Activated naive CD4-positive, alpha-beta T cell treated with anti-CD3 and anti-CD28 coated beads, Interleukin-2, amount 50 U/mL, for 24 hours (primary cell): ENCODE results near the gene CCDC157.

Experiments used
- H3K27ac Mint-ChIP-seq: one replicate; pipeline ENCODE4 v1.8.0; 2021; ENCODE audit warnings: mild to moderate bottlenecking, mixed read lengths
- H3K27me3 Mint-ChIP-seq: one replicate; pipeline ENCODE4 v1.8.0; 2021; ENCODE audit warnings: mixed read lengths
- H3K36me3 Mint-ChIP-seq: one replicate; pipeline ENCODE4 v1.8.0; 2021; ENCODE audit warnings: mixed read lengths
- H3K4me1 Mint-ChIP-seq: one replicate; pipeline ENCODE4 v1.8.0; 2021; ENCODE audit warnings: mixed read lengths
- H3K4me3 Mint-ChIP-seq: one replicate; pipeline ENCODE4 v1.8.0; 2021; ENCODE audit warnings: mild to moderate bottlenecking, mixed read lengths
- H3K9me3 Mint-ChIP-seq: one replicate; pipeline ENCODE4 v1.8.0; 2021; ENCODE audit warnings: mixed read lengths

Gene CCDC157

DNA sequence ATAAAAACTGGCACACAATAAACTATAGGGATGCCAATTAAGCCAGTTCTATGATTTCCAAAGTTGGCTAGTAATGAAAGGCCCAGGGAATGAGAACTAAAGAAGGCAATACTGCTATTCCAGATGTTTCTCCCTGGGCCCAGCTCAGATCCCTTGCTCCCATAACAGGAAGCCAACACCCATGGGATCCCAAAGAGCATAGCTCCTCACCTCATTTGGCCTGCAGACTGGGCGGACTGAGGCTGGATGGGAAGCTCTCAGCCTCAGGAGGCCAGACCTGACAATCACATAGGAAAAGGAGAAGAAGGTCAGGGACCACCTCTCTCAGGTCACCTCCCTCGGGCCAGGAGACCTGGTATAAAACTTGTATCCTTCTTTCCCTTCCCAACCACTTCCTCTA, 35.3 kb upstream of the CCDC157 start:
- H3K36me3 Mint-ChIP-seq: peaks cover 6% of the 10 kb centered on the region
- peak overlapping the region; percentile 81 for H3K27ac Mint-ChIP-seq
- H3K4me1 Mint-ChIP-seq: peaks cover 88% of the 10 kb centered on the region
- no peaks in the 10 kb centered on the region for H3K9me3 Mint-ChIP-seq
- no peak overlapping the region for H3K4me3 Mint-ChIP-seq
- no peaks in the 10 kb centered on the region for H3K27me3 Mint-ChIP-seq

DNA sequence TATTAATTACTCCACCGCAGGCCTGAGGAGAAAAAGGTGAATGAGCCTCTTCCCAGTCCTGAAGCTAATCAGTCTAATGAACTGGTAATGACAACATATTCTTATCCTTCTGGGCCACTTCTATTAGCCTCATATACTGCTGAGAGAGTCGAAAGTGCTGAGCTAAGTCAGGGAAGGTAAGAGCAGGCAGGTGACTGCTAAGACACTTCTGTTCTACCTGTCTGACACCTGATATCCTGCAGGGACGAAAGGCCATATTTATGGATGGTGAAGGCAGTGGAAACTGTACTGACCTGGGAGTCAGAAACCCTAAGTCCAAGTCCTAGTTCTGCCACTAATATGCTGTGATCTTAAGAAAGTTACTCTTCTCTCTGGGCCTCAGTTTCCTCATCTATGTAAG, 33.6 kb upstream of the CCDC157 start:
- Mint-ChIP-seq H3K4me1 (peaks cover 79% of the 10 kb centered on the region), H3K4me3 (peak overlapping the region; percentile 31), H3K9me3 (no peaks in the 10 kb centered on the region), H3K27ac (peak overlapping the region; percentile 56), H3K27me3 (no peaks in the 10 kb centered on the region), H3K36me3 (peaks cover 3% of the 10 kb centered on the region)

DNA sequence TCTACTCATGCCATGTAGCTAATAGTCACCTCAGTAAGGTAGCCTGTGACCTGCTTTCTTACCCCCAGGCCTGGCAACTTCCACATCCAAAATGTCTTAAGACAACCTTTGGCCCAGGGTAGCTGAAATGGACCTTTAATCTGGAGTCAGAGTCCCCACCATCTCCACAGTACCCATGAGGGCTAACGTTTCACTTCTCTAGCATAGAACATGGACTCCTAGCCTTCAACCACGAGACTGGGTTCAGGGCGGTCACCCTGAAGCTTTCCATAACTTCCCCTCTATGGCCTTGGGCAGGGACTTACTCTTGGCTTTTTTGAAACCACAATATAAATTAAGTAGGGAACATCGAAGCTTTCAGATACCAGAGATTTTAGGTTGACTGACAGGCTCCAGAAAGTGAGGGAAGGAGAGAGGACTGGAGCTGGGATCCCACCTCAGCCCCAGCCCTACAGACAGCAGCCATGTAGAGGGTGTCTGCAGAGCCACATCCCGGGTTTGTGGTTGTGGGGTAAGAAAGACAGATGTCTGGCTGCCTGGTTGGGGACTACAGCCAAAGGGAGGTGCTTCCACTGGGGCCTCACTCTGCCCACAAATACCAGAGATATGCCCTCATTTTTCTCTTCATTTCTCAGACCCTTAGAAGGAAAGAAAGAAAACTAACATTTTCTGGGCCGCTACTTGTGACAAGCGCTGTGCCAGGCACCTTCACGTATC, 32.6 kb upstream of the CCDC157 start:
- Mint-ChIP-seq H3K4me1 (peaks cover 70% of the 10 kb centered on the region), H3K36me3 (no peaks in the 10 kb centered on the region), H3K27ac (peak overlapping the region; percentile 88), H3K27me3 (no peaks in the 10 kb centered on the region), H3K4me3 (peak overlapping the region; percentile 88), H3K9me3 (no peaks in the 10 kb centered on the region)

DNA sequence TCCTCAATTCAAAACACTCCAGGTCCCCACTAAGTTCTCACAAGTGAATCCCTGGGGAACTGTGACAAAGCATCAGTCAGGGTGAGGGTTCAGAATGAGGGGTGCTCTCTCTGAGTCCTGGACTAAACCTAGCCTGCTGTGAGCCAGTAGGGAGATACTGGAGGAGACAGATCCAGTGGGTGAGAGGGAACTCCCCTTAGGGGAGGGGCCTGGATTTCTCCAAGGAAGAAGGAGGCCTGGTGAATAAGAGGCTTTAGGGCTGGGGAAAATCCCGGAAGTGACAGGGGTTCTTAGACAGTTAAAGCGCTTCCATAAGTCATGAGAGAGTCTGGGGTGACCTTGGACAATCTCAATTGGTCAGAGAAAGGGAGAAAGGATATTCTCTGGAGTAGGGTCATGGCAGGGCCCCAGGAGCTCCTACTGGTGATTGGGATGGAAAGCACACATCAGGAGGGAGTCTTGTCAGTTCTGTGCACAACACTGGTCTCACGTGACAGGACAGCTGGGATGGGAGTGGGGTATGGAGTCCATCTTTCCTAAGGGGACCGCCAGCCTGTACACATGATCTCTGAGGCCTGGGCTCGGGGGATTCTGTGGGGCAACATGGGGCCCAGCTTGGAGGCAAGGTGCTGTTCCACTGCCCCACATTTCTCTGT, 31.6 kb upstream of the CCDC157 start:
- no peaks in the 10 kb centered on the region for H3K27me3 Mint-ChIP-seq
- H3K36me3 Mint-ChIP-seq: no peaks in the 10 kb centered on the region
- H3K4me1 Mint-ChIP-seq: peaks cover 60% of the 10 kb centered on the region
- peak overlapping the region; percentile 88 for H3K4me3 Mint-ChIP-seq
- H3K27ac Mint-ChIP-seq: peak overlapping the region; percentile 88
- H3K9me3 Mint-ChIP-seq: no peaks in the 10 kb centered on the region

DNA sequence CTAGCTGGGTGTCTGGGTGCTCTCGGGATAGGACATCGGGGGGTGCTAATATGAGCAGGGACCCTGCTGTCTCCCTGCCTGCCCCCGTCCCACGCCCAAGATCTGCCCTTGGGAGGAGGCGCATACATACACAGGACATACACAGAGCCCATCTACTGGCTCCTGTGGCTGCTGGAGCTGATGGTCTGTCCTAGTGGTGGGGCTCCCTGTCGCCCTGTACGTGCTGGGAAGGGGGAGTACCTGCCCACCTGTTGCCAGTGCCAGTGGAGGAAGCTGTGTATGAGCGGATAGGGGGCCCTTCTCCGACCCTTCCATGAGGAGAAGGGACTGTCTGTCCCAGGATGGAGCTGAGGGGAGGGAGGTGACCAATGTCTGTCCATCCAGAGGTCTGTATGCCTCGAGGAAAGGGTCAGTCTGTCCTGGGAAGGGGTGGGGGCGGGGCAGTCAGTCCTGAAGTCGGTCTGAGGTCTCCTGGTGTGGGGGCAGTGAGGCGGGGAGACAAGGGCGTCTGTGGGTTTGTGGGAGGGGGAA, 31.0 kb upstream of the CCDC157 start:
- Mint-ChIP-seq H3K9me3 (no peaks in the 10 kb centered on the region), H3K36me3 (peaks cover 4% of the 10 kb centered on the region), H3K27ac (peak overlapping the region; percentile 88), H3K27me3 (no peaks in the 10 kb centered on the region), H3K4me3 (peak overlapping the region; percentile 88), H3K4me1 (peaks cover 54% of the 10 kb centered on the region)

DNA sequence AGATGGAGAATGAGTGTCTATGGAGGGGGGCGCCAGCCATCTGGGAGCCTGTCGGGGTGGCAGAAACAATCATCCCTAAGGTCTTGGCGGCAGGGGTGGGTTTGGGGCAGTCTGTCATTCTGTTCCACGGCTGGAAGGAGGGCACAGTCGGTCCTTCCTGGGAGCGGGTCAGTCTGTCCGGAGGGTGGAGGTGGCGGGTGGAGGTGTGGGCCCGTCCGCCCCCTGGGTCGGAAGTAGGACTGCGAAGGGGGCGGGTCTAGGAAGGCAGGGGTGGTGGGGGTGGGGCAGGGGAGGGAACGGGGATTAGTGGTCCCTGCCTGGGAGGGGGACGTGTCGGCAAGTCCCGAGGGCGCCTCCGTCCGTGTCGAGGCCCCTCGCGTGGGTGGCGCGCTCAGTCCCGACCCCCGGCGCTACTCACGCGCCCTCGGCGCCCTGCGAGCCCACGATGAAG, 30.5 kb upstream of the CCDC157 start:
- peaks cover 49% of the 10 kb centered on the region for H3K4me1 Mint-ChIP-seq
- H3K27me3 Mint-ChIP-seq: no peaks in the 10 kb centered on the region
- H3K9me3 Mint-ChIP-seq: no peaks in the 10 kb centered on the region
- peak overlapping the region; percentile 88 for H3K4me3 Mint-ChIP-seq
- peaks cover 4% of the 10 kb centered on the region for H3K36me3 Mint-ChIP-seq
- peak overlapping the region; percentile 88 for H3K27ac Mint-ChIP-seq

DNA sequence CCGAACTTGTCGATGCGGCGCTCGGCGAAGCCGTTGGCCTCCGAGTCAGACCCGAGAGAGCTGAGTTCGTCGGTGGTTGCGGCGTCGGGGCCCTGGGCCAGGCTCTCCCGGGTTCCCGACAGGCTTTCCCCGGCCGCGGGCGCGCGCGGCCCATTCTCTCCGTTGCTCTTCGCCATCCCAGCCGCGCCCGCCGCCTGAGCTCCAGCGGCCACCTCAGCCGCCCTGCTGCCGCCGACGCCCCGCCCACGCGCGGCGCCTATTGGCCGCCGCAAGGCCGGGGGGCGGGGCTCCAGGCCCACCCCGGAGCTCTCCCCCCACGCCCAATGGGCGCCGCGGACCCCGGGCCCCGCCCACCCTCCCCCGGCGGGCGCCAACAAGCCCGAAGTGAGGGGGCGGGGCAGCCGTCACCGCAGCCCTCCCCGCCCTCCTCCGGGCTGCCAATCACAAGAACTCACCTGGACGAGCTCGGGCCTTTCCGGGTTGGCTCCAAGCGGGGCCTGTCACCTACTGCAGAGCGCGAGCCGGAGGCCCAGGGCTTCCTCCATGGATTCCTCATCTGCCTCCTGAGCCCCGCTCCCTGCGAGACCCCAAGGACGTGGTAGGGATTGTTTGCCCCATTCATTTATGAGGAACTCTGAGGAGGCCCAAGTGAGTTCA, 30.0 kb upstream of the CCDC157 start, which contains the start of gene TBC1D10A:
Gene TBC1D10A, minus strand, starts transcription at position 236 of the 657 bp plus-strand sequence. Its CDS starts 60 bp downstream, at position 176.
- peaks cover 43% of the 10 kb centered on the region for H3K4me1 Mint-ChIP-seq

DNA sequence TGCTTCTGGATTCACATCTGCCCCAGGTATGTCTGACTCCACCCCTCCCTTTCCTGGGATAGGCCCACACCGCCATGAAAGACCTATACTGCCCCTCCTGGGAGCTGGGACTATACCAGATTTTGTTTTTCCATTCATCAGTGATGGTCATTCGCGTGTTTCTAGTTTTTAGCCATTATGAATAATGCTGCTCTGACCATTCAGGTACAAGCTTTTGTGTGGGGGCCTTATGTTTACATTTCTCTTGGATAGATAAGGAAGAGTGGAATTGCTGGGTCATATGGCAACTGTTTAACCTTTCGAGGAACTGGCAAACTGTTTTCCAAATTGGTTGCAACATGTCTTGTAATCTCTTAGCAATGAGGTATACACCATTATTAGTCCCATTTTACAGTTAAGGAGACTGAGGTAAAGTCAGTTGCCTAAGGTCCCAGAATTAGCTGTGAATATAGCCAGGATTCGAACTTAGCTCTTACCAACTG, 28.9 kb upstream of the CCDC157 start:
- Mint-ChIP-seq H3K4me3 (peak overlapping the region; percentile 84), H3K27me3 (no peaks in the 10 kb centered on the region), H3K27ac (no peak overlapping the region), H3K4me1 (peaks cover 38% of the 10 kb centered on the region), H3K36me3 (peaks cover 7% of the 10 kb centered on the region), H3K9me3 (no peaks in the 10 kb centered on the region)

More for the DNA sequence above, 30.0 kb upstream of the CCDC157 start, which contains the start of gene TBC1D10A:
- H3K9me3 Mint-ChIP-seq: no peaks in the 10 kb centered on the region
- peaks cover 4% of the 10 kb centered on the region for H3K36me3 Mint-ChIP-seq
- peak within 1 kb of the TSS; percentile 88 for H3K27ac Mint-ChIP-seq
- peak within 1 kb of the TSS; percentile 88 for H3K4me3 Mint-ChIP-seq
- H3K27me3 Mint-ChIP-seq: no peaks in the 10 kb centered on the region

DNA sequence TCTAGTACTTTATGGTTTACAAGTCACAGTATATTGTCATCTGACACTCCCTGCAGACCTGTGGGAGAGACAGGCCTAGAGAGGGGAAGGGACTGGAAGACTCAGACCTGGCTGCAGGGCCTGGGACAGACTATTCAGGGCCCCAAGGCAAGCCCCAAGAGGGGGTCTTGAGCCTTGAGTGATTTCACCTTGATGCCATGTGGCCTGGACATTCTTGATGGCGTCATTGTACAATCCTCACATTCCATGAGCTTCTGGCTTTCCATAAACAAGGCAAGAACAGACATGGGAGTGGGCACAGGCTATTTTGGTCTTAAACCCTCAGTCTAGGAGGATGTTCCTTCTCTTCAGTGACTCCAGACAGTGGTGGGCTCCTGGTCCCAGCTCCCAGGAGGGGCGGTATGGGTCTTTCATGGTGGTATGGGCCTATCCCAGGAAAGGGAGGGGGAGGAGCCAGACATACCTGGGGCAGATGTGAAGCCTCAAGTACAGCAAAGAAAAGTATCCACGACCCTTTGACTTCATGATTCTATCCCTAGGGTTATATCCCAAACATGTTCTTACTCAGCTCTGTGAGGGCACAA, 28.2 kb upstream of the CCDC157 start:
- Mint-ChIP-seq H3K36me3 (peaks cover 7% of the 10 kb centered on the region), H3K4me3 (no peak overlapping the region), H3K27ac (no peak overlapping the region), H3K9me3 (no peaks in the 10 kb centered on the region), H3K4me1 (peaks cover 34% of the 10 kb centered on the region), H3K27me3 (no peaks in the 10 kb centered on the region)

DNA sequence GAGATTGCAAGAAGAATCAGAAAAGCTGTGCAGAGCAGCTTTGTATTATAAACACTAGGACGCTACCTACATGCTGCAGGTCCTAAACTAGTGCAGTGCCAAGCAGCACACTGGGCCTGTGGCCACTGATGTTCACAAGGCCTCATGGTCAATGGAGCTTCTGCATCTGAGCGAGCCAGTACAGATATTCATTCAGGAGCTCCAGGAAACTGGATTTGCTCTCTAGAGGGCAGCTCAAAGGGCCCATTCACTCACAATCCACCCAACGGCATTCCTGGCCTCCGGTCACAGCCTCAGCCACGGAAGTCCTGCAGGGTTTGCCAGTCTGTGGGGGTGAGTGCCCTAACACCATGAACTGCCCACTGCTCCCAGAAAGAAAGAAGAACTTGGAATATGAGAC, 24.3 kb upstream of the CCDC157 start:
- H3K36me3 Mint-ChIP-seq: peaks cover 7% of the 10 kb centered on the region
- H3K9me3 Mint-ChIP-seq: no peaks in the 10 kb centered on the region
- H3K4me3 Mint-ChIP-seq: no peak overlapping the region
- H3K27ac Mint-ChIP-seq: peak overlapping the region; percentile 41
- H3K27me3 Mint-ChIP-seq: no peaks in the 10 kb centered on the region
- peaks cover 20% of the 10 kb centered on the region for H3K4me1 Mint-ChIP-seq

DNA sequence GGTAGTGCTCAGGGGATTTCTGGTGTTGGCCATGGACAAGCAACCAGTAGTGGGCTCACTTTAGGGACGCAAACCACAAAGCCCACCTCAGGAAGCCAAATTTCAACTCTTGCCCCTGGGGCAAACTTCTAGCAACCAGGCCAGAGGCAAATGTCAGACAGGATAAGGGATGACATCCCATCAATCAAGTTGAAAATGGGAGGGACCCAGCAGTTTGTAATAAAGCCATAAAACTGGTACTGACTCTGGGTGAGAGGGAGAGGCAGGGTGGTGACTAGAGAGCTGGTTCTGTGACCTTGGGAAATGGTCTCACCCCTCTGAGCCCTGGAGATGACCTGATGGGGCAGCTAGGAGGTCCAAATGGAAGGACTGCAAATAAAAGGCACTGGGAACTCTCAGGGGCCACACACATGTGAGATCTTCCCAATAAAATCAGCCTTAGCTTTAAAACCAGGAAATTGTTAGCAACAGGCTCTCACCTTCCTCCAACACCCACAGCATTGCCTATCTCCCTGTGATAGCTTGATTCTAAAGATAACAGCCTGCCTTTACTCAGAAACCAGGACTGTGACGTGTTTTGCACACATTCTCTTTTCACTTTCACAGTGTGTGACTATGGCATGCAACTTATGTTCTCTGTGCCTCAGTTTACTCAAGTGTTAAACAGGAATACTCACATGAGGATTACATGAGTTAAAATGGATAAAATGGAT, 23.7 kb upstream of the CCDC157 start:
- Mint-ChIP-seq H3K4me3 (no peak overlapping the region), H3K4me1 (peaks cover 15% of the 10 kb centered on the region), H3K36me3 (peaks cover 7% of the 10 kb centered on the region), H3K27ac (peak overlapping the region; percentile 35), H3K27me3 (no peaks in the 10 kb centered on the region), H3K9me3 (no peaks in the 10 kb centered on the region)

DNA sequence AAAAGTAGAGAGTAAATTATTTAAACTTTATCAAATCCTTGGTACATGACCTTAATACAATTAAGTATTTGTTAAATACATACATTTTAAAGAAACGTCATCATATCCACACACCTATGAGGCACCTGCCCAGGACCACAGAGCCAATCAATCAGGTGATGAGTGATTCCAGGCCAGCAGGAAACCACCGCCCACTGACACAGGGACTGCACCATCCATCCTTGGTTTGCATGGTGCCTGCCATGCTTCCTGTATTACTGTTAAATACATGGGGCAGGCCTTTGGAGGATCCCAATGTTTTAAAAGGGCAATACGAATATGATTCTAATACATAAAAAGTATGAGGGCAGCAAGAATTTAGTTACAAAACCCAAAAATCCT, 23.1 kb upstream of the CCDC157 start:
- H3K27ac Mint-ChIP-seq: no peak overlapping the region
- H3K4me3 Mint-ChIP-seq: no peak overlapping the region
- H3K9me3 Mint-ChIP-seq: no peaks in the 10 kb centered on the region
- no peaks in the 10 kb centered on the region for H3K27me3 Mint-ChIP-seq
- H3K36me3 Mint-ChIP-seq: peaks cover 7% of the 10 kb centered on the region
- H3K4me1 Mint-ChIP-seq: peaks cover 15% of the 10 kb centered on the region

DNA sequence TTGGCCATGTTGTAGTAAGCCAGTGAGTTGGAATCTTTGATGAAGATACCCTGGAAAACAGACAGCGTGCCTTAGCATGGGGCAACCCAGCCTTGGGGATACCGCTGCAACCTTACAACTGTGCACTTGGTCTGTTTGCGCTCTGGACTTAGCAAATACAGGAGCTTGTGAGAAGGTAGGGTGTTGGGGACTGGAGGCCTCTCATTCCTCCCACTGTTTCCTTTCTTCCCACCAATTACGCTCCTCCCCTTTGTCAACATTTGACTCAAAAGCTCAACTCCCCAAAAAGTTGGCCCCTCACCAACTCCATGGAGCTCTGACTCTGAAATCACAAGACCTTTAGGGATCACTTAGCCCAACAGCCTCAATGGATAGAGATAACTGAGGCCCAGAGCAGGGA, 22.2 kb upstream of the CCDC157 start:
- Mint-ChIP-seq H3K4me3 (no peak overlapping the region), H3K4me1 (peaks cover 15% of the 10 kb centered on the region), H3K36me3 (peaks cover 8% of the 10 kb centered on the region), H3K27ac (peak overlapping the region; percentile 62), H3K9me3 (no peaks in the 10 kb centered on the region), H3K27me3 (no peaks in the 10 kb centered on the region)

DNA sequence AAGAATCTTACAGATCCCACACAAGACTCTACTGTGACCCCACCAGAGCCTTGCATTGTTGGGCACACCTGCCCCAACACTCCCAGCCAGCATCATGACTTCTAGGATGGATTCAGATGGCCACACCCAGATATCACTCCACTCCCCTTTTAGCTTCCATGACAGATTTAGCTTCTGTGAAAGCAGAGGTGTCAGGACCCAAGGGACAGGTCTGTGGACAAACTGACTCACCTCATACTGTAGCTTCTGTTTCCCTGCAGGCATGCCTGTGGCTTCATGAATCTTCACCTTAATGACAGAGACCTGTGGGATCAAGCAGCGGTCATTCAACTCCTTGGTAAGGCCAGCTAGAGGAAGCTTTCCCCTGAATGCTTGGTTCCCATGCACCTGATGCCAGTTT, 21.6 kb upstream of the CCDC157 start:
- Mint-ChIP-seq H3K36me3 (peaks cover 8% of the 10 kb centered on the region), H3K27me3 (no peaks in the 10 kb centered on the region), H3K4me1 (peaks cover 15% of the 10 kb centered on the region), H3K27ac (peak overlapping the region; percentile 62), H3K4me3 (no peak overlapping the region), H3K9me3 (no peaks in the 10 kb centered on the region)
